ENCODE measurements around the gene FANCG.
A peak's percentile ranks its signal among the peaks of the same experiment; 100 is the strongest.

FANCG gene

DNA sequence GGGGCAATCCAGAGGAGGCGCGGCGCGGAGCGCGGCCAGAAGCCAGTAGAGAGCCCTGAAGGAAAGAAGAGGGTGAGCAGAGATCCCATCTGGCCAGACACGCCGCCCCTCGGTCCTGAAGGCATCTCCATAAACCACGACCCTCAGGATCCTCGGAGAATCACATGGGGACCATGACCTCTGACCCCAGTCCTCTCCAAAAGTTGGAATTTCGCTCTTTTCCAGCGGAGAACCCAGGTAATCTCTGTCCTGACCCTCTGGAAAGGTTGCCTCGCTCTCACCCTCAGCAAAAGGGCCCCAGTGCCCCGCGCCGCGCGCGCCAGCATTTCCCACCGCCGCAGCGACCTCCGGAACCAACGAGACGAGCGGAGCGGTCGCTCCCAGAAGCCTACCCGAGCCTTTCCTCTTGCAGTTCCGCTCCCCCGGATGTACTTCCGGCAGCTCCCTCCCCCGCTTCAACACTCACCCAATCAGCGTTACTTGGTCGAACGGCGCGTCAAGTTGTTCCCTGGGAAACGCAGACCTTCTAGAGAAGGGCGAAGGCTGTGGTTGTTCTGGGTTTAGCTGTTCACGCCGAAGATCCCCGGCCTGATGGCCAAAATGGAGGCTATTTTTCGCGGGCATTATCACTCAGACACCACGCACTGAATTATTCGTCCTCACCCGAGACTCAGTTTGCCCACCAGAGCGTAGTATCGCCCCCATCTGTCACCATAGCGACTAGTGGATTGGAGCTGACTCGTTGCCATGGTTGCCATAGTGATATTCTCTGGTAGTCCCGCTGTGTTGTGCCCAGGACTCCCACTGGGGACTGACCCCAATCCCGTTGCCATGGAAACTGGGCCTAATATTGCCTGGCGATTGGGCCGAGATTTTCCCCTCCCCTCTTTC lies 23.3 kb upstream of the FANCG start, which contains the start of gene STOML2 (continued):
- TF ChIP-seq, protein P1, sequence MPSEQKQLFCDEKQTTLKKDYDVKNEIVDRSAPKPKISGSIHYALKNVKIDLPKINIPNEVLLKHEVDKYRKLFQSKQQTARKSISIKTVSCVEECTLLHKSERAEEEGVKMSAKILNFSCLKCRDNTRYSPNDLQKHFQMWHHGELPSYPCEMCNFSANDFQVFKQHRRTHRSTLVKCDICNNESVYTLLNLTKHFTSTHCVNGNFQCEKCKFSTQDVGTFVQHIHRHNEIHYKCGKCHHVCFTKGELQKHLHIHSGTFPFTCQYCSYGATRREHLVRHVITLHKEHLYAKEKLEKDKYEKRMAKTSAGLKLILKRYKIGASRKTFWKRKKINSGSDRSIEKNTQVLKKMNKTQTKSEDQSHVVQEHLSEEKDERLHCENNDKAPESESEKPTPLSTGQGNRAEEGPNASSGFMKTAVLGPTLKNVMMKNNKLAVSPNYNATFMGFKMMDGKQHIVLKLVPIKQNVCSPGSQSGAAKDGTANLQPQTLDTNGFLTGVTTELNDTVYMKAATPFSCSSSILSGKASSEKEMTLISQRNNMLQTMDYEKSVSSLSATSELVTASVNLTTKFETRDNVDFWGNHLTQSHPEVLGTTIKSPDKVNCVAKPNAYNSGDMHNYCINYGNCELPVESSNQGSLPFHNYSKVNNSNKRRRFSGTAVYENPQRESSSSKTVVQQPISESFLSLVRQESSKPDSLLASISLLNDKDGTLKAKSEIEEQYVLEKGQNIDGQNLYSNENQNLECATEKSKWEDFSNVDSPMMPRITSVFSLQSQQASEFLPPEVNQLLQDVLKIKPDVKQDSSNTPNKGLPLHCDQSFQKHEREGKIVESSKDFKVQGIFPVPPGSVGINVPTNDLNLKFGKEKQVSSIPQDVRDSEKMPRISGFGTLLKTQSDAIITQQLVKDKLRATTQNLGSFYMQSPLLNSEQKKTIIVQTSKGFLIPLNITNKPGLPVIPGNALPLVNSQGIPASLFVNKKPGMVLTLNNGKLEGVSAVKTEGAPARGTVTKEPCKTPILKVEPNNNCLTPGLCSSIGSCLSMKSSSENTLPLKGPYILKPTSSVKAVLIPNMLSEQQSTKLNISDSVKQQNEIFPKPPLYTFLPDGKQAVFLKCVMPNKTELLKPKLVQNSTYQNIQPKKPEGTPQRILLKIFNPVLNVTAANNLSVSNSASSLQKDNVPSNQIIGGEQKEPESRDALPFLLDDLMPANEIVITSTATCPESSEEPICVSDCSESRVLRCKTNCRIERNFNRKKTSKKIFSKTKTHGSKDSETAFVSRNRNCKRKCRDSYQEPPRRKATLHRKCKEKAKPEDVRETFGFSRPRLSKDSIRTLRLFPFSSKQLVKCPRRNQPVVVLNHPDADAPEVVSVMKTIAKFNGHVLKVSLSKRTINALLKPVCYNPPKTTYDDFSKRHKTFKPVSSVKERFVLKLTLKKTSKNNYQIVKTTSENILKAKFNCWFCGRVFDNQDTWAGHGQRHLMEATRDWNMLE (tag by site-specific recombination; conservative IDR thresholded peaks at IDR 0.05; ENCODE audit: low read depth) = peak; percentile 95
- TF ChIP-seq, protein P2, sequence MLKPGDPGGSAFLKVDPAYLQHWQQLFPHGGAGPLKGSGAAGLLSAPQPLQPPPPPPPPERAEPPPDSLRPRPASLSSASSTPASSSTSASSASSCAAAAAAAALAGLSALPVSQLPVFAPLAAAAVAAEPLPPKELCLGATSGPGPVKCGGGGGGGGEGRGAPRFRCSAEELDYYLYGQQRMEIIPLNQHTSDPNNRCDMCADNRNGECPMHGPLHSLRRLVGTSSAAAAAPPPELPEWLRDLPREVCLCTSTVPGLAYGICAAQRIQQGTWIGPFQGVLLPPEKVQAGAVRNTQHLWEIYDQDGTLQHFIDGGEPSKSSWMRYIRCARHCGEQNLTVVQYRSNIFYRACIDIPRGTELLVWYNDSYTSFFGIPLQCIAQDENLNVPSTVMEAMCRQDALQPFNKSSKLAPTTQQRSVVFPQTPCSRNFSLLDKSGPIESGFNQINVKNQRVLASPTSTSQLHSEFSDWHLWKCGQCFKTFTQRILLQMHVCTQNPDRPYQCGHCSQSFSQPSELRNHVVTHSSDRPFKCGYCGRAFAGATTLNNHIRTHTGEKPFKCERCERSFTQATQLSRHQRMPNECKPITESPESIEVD (tag by site-specific recombination; IDR thresholded peaks at IDR 0.05) = no peak
- TF ChIP-seq ZNF335 (tag by site-specific recombination; conservative IDR thresholded peaks at IDR 0.05) (peak; percentile 78), ZNF292 (tag by site-specific recombination; IDR thresholded peaks at IDR 0.05; ENCODE audit: borderline replicate concordance, low read depth) (no peak), ZNF768 (tag by site-specific recombination; IDR thresholded peaks at IDR 0.05) (no peak), ZFP69B (tag by site-specific recombination; IDR thresholded peaks at IDR 0.05) (peak; percentile 52; the same call in 1 of the 2 replicates), HOXC10 (CRISPR knock-in tag; IDR thresholded peaks at IDR 0.05) (no peak), ZNF555 (tag by site-specific recombination; conservative IDR thresholded peaks at IDR 0.05) (no peak), ZNF2 (tag by site-specific recombination; IDR thresholded peaks at IDR 0.05) (no peak), ZNF785 (tag by site-specific recombination; IDR thresholded peaks at IDR 0.05) (no peak), IKZF3 (tag by site-specific recombination; IDR thresholded peaks at IDR 0.05) (peak; percentile 35; the same call in 1 of the 2 replicates), SP2 (tag by site-specific recombination; IDR thresholded peaks at IDR 0.05) (peak; percentile 89), ZNF837 (tag by site-specific recombination; IDR thresholded peaks at IDR 0.05) (no peak), ZNF664 (tag by site-specific recombination; IDR thresholded peaks at IDR 0.05) (no peak), ZNF473 (tag by site-specific recombination; IDR thresholded peaks at IDR 0.05) (no peak)
- TF ChIP-seq, protein P3, sequence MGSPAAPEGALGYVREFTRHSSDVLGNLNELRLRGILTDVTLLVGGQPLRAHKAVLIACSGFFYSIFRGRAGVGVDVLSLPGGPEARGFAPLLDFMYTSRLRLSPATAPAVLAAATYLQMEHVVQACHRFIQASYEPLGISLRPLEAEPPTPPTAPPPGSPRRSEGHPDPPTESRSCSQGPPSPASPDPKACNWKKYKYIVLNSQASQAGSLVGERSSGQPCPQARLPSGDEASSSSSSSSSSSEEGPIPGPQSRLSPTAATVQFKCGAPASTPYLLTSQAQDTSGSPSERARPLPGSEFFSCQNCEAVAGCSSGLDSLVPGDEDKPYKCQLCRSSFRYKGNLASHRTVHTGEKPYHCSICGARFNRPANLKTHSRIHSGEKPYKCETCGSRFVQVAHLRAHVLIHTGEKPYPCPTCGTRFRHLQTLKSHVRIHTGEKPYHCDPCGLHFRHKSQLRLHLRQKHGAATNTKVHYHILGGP (tag by site-specific recombination; IDR thresholded peaks at IDR 0.05) = no peak
- TF ChIP-seq, protein P4, sequence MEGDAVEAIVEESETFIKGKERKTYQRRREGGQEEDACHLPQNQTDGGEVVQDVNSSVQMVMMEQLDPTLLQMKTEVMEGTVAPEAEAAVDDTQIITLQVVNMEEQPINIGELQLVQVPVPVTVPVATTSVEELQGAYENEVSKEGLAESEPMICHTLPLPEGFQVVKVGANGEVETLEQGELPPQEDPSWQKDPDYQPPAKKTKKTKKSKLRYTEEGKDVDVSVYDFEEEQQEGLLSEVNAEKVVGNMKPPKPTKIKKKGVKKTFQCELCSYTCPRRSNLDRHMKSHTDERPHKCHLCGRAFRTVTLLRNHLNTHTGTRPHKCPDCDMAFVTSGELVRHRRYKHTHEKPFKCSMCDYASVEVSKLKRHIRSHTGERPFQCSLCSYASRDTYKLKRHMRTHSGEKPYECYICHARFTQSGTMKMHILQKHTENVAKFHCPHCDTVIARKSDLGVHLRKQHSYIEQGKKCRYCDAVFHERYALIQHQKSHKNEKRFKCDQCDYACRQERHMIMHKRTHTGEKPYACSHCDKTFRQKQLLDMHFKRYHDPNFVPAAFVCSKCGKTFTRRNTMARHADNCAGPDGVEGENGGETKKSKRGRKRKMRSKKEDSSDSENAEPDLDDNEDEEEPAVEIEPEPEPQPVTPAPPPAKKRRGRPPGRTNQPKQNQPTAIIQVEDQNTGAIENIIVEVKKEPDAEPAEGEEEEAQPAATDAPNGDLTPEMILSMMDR (tag by site-specific recombination; IDR thresholded peaks at IDR 0.05) = no peak
- TF ChIP-seq, protein P5, sequence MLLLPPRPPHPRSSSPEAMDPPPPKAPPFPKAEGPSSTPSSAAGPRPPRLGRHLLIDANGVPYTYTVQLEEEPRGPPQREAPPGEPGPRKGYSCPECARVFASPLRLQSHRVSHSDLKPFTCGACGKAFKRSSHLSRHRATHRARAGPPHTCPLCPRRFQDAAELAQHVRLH (tag by site-specific recombination; IDR thresholded peaks at IDR 0.05) = peak; percentile 76
- TF ChIP-seq, protein P6, sequence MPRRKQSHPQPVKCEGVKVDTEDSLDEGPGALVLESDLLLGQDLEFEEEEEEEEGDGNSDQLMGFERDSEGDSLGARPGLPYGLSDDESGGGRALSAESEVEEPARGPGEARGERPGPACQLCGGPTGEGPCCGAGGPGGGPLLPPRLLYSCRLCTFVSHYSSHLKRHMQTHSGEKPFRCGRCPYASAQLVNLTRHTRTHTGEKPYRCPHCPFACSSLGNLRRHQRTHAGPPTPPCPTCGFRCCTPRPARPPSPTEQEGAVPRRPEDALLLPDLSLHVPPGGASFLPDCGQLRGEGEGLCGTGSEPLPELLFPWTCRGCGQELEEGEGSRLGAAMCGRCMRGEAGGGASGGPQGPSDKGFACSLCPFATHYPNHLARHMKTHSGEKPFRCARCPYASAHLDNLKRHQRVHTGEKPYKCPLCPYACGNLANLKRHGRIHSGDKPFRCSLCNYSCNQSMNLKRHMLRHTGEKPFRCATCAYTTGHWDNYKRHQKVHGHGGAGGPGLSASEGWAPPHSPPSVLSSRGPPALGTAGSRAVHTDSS (tag by site-specific recombination; IDR thresholded peaks at IDR 0.05) = no peak
- TF ChIP-seq, protein P7, sequence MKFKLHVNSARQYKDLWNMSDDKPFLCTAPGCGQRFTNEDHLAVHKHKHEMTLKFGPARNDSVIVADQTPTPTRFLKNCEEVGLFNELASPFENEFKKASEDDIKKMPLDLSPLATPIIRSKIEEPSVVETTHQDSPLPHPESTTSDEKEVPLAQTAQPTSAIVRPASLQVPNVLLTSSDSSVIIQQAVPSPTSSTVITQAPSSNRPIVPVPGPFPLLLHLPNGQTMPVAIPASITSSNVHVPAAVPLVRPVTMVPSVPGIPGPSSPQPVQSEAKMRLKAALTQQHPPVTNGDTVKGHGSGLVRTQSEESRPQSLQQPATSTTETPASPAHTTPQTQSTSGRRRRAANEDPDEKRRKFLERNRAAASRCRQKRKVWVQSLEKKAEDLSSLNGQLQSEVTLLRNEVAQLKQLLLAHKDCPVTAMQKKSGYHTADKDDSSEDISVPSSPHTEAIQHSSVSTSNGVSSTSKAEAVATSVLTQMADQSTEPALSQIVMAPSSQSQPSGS (tag by site-specific recombination; IDR thresholded peaks at IDR 0.05; ENCODE audit: low read depth) = no peak
- TF ChIP-seq, protein P8, sequence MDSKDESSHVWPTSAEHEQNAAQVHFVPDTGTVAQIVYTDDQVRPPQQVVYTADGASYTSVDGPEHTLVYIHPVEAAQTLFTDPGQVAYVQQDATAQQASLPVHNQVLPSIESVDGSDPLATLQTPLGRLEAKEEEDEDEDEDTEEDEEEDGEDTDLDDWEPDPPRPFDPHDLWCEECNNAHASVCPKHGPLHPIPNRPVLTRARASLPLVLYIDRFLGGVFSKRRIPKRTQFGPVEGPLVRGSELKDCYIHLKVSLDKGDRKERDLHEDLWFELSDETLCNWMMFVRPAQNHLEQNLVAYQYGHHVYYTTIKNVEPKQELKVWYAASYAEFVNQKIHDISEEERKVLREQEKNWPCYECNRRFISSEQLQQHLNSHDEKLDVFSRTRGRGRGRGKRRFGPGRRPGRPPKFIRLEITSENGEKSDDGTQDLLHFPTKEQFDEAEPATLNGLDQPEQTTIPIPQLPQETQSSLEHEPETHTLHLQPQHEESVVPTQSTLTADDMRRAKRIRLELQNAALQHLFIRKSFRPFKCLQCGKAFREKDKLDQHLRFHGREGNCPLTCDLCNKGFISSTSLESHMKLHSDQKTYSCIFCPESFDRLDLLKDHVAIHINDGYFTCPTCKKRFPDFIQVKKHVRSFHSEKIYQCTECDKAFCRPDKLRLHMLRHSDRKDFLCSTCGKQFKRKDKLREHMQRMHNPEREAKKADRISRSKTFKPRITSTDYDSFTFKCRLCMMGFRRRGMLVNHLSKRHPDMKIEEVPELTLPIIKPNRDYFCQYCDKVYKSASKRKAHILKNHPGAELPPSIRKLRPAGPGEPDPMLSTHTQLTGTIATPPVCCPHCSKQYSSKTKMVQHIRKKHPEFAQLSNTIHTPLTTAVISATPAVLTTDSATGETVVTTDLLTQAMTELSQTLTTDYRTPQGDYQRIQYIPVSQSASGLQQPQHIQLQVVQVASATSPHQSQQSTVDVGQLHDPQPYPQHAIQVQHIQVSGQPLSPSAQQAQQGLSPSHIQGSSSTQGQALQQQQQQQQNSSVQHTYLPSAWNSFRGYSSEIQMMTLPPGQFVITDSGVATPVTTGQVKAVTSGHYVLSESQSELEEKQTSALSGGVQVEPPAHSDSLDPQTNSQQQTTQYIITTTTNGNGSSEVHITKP (tag by site-specific recombination; IDR thresholded peaks at IDR 0.05) = peak; percentile 88

Measured in HEK293 (cell line).